Lower leg skin (tissue), 3 donors: ENCODE data around the gene PREP.

Experiments
- CTCF ChIP-seq, 3 donors: fragments of 450-650 bp; IDR thresholded peaks; one replicate each; pipeline ENCODE4 v1.5.1; 2016; ENCODE audit warnings: antibody characterized with exemption in 3 of 3, mild to moderate bottlenecking in 3 of 3, moderate library complexity in 2 of 3
- POLR2A ChIP-seq, 2 donors: fragments of 450-650 bp; IDR thresholded peaks; one replicate each; pipeline ENCODE4 v1.6.1; 2016 to 2017; ENCODE audit warnings: antibody characterized with exemption in 2 of 2, mild to moderate bottlenecking in 1 of 2, moderate library complexity in 1 of 2

- TF ChIP-seq POLR2A (IDR thresholded peaks at IDR 0.05) (no peak), CTCF (IDR thresholded peaks at IDR 0.05) (no peak)
Observed at GRCh38 chr6:105326833-105327770, 75.8 kb downstream of the PREP start.
